HG03103 (cell line): Measurements from ENCODE around the gene MTMR10.

Experiments used
- ATAC-seq: cut with Tn5 transposase; IDR thresholded peaks from one replicate; pipeline ENCODE4 v1.9.1; 2021; ENCODE audit warnings: low read depth; ENCODE audit not compliant: unreplicated experiment

Gene MTMR10

DNA sequence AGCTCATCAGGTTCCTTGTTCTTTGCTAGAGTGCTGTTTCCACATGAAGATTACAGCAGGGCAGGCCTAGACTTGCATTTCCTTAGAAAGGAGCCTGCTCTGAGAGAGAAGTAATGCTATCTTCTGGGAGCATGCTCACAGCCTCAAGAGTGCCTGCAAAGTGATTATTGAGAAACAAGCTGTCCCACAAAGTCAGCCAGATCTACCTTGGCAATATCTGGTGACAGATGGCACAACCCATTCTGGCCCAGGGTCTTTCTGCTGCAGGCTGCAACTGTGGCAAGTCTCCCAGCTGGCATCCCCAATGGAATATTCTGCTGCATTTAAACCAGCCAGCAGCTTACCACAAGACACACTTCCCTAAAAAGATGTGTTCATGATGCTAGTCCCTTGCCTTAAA, 29.3 kb downstream of the MTMR10 start:
- ATAC-seq, result no peak

DNA sequence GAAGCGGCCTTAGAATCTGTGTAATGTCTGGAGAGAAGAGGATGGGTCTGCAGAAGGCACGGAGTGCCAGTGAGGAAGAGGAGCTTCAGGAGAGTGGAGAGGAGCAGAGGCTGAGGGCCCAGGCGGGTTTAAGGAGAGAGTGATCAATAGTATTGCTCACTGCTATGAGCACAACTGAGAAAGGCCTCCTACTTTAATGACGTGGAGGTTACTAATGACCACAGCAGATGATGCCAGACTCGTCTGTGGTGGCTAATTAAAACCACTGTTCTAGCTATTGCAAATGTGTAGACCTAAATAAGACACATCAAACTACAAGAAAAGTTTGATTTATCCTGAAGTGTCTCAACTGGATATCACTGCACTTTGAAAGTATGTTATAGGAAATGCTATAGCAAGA, 33.2 kb downstream of the MTMR10 start:
- no peak for ATAC-seq

DNA sequence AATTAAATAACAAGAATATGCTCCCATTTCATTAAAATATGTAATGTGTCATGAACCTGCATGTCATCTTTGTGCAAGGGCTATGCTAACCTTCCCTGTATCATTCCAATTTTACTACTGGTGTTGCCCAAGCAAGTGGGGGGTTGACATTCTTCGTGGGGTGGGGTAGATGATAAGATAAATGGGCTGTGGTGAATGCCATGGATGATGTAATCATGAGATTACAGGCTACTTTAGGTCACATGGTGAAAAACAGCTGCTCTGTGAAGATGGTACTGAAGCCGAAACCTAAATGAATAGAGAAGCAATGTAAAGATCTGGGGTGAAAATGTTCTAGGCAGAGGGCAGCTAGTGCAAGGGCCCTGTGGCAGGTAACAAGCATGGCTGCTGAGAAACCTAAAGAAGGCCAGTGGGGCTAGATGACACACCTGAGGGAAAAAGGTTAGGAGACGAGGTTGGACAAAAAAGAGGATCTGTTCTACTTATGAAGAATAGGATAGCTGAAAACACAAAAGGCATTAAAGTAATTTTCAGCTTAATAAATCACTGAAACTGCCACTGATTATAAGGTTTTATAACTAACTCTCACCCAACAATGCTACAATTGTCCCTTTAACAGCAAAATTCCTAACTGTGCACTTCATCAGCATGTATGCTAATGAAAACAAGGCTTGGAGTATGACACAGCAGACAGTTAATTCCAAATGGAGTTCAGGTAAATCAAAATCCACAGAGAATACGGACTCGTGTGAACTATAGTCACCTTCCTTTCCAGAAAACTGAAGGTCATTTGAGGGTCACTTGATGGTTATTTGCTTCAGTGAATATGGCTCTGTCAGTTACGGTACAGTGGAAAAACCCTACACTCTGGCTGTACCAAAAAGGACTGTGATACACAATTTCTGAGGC, 35.0 kb downstream of the MTMR10 start:
- ATAC-seq, result no peak

DNA sequence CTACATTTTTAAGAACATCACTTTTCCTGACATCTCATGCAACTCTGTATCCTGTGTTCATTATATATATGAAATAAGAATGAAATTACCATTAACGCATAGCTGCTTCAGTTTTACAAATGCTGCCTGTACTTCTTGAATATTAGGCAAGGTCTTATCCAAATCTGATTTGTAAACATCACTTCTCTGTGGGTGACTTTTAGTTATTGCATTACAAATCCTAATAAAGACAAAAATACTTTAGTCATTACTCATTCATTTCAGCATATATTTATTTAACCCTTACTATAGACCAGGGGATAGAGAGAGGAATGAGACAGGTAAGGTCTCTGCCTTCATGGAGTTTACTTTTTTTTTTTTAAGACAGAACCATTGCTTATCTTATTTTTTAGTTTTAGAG, 36.8 kb downstream of the MTMR10 start:
- ATAC-seq, result no peak

DNA sequence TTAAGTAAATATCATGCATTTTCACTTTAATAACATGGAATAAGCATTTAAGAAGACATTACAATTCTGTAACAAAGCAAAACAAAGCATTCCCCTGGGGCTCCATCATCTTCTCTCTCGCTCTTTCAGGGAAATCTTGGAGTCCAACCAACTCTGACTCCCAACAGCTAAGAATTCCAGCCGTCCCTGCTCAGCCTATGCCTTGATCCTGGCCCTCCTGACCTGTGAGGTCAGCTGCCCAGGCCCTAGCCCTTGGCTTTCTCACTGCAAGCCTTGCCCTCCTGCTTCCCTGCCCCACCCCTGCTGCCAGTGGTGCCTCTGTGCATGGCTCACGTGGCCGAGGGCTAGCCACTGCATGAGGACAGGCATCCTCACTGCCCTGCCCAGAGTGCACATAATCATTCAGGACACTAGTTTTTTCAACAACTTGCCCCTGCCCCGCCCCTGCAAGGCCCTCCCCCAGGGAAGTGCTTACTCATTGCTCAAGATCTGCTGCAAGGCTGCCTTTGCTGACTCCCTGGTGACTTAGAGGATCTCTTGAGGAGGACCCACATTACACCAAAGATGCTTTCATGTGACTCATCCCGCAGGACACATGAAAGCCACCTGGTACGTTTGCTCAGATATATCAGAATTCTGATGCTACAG, 37.6 kb downstream of the MTMR10 start:
- ATAC-seq, result no peak

DNA sequence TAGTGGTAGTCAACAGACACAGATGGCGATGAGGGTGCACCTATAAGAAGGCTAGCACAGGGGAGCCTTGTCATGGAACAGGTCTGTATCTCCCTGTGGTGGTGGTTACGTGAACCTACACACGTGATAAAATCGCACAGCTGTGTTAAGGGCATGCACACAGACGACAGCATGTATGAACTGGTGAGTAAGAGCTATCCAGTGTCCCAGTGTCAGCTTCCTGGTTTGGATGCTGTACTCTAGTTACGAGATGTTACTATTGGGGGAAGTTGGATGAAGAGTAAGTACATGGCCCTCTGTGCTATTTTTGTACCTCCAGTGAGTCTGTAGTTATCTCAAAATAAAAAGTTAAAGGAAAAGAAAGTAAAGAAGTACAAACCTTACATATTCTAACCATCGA, 38.2 kb downstream of the MTMR10 start:
- no peak for ATAC-seq

DNA sequence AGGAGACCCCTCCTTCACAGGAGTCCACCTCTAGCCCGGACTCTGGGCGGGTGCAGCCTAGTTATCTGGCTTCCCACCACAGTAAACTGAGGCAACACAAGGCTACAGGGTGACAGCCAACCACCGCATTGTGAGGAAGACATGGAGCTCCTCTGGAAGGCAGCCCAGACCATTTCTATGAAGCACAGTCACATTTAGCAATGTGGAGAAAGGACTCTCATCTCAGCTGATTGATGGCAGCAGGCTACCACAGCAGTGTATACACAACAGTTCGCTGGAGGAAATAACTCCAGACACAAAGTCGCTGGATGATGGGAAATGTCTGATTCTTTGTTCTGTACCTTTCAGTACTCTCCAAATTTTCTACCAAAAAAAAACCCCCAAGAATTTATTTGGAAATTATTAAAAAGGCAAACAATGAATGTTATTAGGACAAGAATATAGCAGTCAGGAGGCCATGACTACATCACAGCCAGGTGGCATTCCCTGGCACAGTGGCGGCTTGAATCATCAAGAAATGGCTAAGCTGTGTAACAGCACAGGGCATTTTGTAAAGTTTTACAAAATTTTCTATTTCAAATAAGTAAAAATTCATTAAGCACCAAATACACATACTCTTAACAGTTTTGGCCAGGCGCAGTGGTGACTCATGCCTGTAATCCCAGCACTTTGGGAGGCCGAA, 47.6 kb downstream of the MTMR10 start:
- ATAC-seq, result no peak

DNA sequence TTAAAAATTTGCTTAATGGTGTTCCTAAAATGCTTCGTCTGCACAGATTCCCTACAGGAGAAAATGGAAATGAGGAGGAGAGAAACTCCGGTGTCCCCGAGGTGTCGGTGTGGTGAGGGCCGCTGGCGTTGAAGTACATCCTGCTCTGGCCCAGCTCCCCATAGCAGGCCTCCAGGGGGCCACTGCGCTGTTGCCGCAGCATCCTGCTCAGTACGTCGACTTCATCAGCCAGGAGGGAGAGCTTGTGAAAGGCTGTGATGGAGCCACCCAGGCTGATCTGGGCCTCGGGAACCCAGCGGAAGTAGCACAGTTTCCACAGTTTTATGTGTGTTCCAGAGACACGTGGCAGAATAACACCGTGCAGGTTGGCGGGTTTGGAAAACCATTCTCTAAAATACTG, 49.9 kb downstream of the MTMR10 start:
- ATAC-seq, result no peak

DNA sequence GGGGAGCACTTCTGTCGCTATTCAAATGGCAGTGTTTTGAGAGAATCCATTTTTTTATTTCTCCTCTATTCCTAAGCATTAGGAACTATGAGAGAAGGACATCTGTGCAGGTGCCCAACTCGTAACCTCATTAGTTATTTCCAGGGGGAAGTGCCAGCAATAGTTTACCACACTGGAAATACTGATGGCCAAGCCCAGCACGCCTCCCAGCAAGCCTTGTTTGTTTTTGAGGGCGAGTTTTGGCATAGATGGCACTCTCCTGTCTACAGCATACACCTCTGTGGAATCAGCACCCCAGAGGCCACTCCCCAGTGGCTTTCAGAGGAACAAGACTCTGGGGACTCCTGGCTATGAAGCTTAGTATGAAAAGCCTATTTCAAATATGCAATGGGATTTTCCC, 51.1 kb downstream of the MTMR10 start:
- ATAC-seq, result no peak

DNA sequence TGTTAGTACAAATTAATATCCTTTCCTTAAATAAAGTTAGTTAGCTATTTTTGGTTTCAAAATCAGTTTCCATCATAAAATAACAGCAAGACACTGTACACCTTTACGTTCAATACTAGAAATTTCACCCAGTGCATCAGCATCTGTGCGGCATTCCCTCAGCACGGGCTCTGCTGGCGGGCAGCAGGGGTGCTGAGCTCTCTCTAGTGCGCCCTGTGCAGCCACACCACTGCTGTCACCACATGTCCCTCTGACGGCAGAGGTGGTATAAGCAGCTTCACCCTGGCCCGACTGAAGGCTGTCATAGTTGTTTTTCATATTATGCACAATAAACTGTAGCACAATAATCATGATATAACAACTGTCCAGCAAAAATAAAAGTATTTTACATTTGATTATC, 52.3 kb downstream of the MTMR10 start:
- no peak for ATAC-seq

DNA sequence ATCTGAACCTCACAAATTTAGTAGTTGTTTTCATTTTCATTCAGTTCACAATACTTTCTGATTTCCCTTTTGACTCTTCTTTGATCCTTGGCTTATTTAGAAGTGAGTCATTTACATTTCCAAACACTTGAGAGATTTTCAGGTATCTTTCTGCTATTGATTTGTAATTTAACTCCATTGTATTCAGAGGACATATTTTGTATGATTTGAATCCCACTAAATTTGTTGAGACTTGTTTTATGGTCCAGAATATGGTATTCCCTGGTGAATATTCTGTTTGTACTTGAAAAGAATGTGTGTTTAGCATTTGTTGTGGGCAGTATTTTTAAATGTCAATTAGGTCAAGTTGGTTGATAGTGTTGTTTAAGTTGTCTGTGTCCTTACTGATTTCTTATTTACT, 58.1 kb downstream of the MTMR10 start:
- no peak for ATAC-seq

DNA sequence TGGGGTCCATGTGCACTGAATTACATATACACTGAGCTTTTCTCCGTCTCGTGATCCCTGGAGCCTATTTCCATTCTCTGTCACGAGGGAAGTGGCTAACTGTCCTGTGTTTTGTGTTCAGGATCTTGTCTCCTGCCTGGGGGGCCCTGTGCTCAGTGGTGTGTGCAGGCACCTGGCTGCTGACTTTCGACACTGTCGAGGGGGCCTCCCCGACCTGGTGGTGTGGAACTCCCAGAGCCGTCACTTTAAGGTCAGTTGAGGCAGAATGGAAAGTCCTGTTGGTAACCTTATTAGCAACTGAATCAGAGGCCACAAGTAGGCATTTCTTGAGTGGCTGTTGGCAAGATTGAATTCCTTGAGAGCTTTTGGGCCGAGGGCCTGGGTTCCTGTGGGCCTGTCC, 61.0 kb downstream of the MTMR10 start:
- ATAC-seq, result no peak

DNA sequence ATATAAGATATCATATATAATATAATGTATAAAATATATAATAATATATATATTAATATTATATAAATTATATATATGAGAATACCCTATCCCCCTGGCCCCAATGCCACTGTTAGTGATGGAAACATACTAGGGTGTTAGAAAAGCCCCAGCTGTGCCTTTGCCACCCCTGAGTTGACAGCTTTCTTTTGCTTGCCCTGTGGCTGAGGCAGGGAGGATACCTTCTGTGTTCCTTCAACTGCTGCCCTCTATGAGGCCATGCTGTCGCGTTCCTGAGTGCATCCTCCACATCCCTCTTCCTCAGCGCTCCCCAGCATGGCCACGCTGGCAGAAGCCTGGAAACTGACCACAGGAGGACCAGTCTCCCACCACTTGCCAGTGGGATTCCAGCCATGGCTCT, 61.4 kb downstream of the MTMR10 start:
- no peak for ATAC-seq

DNA sequence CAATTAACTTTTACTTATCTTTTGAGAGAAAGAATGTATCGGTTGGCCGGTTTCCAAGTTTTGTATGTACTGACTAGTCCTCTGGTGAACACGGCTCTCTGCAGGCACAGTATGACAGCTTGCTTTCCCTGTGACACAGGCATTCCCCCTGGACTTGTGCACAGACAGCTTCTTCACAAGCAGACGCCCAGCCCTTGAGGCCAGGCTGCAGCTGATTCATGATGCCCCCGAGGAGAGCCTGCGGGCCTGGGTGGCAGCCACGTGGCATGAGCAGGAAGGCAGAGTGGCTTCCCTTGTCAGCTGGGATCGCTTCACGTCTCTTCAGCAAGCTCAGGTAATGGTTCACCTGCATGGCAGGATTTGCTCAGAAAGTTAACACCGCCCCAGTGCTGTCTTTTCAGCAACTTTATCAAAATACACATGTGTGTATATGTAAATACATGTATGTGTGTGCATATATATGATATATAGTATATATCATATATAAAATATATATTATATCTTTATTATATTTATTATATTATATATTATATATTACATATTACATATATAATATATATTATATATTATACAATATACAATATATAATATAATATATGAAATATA, 62.3 kb downstream of the MTMR10 start:
- ATAC-seq, result no peak

DNA sequence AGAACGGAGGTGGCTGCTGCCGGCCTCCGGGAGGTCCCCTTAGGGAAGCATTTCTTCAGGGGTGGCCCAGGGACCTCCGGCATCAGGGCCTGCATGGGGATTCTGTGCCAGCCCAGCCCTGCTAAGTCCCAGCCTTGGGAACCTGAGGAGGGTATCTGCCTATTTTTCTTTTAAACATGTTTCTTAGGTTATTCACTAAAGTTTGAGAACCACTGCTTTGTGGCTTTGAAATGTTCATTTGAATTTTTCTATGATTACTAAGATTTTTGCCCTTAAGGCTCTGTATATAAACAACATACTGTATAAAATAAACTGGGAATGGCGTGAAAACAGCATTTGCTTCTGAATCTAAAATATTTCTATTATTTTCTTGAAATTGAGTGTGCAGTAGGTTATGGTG, 63.4 kb downstream of the MTMR10 start:
- ATAC-seq, result no peak

DNA sequence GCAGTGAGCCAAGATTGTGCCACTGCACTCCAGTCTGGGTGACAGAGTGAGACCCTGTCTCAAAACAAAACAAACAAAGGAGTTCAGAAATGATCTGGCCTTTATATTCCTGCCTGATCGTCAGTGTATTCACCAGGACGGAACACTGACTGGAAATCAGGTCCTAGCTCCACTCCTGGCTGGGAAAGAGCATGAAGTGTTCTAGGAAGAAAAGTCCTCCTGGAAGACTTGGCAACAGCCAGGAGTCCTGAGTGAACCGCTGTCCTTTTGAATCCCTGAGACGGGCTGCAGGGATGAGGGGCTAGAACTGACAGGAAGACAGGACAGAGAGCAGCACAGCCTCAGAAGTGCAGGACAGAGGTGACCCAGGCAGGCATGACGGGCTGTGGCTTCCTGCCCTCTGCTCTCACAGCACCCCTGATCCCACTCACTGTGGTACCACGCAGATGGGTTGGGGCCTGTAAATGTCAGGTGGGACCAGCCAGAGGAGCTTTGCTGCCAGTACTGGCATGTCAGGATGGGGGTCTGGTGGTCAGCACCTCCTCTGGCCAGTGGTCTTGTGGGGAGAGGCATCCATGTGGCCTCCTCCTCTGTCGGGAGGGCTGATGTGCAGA, 64.2 kb downstream of the MTMR10 start:
- no peak for ATAC-seq

DNA sequence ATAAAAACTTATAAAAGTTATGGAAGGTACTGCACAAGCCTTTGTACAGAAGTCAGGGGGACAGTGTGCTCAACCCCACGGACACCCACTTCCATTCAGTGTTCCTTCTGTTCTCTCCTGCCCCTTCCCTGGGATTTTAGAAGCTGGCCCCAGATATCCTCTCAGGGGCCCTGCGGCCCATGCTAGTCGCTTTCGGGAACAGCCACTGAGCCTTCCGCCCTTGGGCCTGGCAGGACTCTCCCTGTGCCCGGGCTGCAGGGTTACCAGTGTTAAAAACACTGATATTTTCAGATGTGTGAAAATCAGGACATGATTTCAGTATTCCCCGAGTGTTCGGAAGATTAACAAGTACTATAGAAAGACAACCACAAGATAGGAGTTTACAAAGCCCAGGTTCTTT, 65.3 kb downstream of the MTMR10 start:
- no peak for ATAC-seq

DNA sequence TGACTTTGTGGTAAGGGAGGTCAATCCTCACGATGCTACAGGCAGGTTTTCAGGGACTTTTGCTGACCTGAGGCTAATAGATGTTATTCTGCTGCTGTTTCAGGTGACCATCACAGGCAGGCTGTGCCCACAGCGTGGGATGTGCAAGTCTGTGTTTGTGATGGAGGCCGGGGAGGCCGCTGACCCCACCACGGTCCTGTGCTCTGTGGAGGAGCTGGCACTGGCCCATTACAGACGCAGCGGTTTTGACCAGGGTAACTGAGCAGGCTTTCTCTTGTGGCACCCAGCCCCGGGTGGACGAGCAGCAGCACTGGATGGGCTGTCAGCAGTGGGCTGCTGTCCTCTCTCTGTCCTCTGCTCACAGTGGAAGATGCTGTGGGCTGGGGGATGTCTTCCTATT, 65.7 kb downstream of the MTMR10 start:
- no peak for ATAC-seq

DNA sequence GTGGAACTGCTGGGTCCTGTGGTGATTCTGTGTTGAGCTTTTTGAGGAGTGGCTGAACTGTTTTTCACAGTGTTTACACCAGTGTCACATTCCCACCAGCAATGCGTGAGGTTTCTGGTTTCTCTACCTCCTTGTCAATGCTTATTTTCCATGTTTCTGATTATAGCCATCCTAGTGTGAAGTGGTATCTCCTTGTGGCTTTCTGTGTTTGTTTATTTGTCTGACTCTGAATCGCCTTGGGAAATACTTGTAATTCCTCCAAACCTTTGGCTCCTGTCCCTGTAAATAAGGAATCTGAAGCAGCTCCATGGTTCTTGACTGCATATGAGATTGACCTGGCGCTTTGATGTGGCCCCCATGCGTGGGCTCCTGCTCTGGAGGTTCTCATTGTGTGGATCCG, 67.1 kb downstream of the MTMR10 start:
- ATAC-seq, result no peak

DNA sequence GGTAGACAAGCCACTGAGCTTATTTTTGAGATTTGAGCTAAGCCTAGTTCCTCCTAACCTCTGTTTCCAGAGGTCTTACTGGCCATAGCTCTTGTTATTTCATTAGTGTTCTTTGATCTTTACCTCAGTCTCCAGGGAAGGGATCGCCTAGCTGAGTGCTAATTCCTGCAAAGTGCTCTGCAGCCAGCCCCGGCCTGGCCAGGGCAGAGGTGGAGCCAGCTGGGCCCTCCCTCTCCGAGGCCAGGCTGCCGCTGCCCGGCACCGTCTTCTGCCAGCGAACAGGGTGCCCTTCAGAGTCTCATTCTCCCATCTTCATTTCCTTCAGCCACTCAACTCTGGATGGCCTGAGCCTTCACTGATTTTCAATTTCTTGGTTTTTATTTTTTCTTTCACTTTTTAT, 68.0 kb downstream of the MTMR10 start:
- ATAC-seq, result no peak
